Bronchial epithelial cell (primary cell): ENCODE results near the gene KIF1A. TPM values are rescaled to one million over a fixed set of nuclear protein-coding genes. Genes with fewer than 3 reads are reported as not detected.

Experiments used
- DNase-seq: peaks from one replicate; pipeline ENCODE4 v3.0.0-alpha.2; 2010; ENCODE audit warnings: low read depth
- FAIRE-seq: peaks from 2 replicates; lab custom pipeline; 2011; peaks lifted over from hg19 to GRCh38; lab: Jason Lieb, UNC
- H3K27me3 ChIP-seq: 2 replicates; pipeline ENCODE4 v1.5.1; 2011; ENCODE audit warnings: low read length; ENCODE audit not compliant: control insufficient read depth, insufficient read depth
- H3K36me3 ChIP-seq: 2 replicates; pipeline ENCODE4 v1.5.1; 2011; ENCODE audit warnings: low read length; ENCODE audit not compliant: control insufficient read depth, insufficient read depth
- H3K4me3 ChIP-seq: 2 replicates; pipeline ENCODE4 v1.5.1; 2011; ENCODE audit warnings: mild to moderate bottlenecking, low read depth, low read length, control low read depth
- total RNA-seq: library from RNA; depleted of rRNA; stranded (reverse); fragments of >200 nt; gene quantifications from 2 replicates; pipeline ENCODE4 v1.2.1, GENCODE V29; 2014
- TF ChIP-seq, protein P1 (sequence below): IDR thresholded peaks from 2 replicates; pipeline ENCODE4 v1.5.1; 2011; ENCODE audit warnings: mild to moderate bottlenecking, moderate library complexity, low read length, control low read depth, inconsistent platforms; ENCODE audit not compliant: insufficient read depth, severe bottlenecking

Gene KIF1A, protein sequence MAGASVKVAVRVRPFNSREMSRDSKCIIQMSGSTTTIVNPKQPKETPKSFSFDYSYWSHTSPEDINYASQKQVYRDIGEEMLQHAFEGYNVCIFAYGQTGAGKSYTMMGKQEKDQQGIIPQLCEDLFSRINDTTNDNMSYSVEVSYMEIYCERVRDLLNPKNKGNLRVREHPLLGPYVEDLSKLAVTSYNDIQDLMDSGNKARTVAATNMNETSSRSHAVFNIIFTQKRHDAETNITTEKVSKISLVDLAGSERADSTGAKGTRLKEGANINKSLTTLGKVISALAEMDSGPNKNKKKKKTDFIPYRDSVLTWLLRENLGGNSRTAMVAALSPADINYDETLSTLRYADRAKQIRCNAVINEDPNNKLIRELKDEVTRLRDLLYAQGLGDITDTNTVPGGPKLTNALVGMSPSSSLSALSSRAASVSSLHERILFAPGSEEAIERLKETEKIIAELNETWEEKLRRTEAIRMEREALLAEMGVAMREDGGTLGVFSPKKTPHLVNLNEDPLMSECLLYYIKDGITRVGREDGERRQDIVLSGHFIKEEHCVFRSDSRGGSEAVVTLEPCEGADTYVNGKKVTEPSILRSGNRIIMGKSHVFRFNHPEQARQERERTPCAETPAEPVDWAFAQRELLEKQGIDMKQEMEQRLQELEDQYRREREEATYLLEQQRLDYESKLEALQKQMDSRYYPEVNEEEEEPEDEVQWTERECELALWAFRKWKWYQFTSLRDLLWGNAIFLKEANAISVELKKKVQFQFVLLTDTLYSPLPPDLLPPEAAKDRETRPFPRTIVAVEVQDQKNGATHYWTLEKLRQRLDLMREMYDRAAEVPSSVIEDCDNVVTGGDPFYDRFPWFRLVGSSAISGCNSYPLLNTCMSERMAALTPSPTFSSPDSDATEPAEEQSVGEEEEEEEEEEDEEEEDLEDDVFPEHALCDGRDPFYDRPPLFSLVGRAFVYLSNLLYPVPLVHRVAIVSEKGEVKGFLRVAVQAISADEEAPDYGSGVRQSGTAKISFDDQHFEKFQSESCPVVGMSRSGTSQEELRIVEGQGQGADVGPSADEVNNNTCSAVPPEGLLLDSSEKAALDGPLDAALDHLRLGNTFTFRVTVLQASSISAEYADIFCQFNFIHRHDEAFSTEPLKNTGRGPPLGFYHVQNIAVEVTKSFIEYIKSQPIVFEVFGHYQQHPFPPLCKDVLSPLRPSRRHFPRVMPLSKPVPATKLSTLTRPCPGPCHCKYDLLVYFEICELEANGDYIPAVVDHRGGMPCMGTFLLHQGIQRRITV (N-terminal part only)
- not detected in 2 replicates for total RNA-seq

DNA sequence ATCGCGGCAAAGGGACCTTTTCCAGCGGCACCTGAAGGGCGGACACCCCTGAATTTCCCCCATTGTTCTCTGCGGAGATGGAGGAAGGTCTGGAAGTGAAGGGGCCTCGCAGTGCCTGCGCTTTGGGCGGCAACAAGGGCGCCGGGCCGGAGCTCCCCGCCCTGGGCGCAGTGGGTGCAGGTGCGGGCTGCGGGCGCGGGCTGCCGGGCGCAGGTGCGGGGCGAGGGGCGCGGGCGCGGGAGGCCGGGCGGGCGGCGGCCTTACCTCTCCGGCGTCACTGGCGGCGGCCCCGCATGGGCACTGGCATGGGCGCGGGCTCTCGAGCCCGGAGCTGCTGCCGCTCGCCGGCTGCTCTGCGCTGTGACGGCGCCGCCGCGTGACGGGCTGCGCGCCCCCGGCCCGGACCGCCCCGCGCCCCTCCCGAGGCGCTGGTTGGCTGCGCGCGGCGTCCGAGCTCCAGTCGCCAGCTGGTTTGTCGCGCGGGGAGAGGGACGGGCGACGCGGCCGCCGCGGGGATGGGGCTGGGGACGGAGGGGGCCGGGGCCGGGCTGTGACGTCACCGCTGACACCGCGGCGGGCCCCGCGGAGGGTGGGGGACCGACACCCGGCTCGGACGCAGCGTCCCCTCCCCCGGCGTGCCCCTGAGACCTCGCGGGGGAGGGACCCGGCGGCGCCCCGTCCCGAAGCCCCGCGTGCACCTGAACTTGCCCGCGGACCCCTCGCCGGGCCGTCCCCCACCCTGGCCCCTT, at the start of gene KIF1A:
TSS of gene KIF1A (minus strand) at position 362 of the 749 bp plus-strand sequence. CDS start 22,467 bp downstream, outside the sequence.
- no peak within 1 kb of the TSS for H3K4me3 ChIP-seq
- TF ChIP-seq, protein P1, sequence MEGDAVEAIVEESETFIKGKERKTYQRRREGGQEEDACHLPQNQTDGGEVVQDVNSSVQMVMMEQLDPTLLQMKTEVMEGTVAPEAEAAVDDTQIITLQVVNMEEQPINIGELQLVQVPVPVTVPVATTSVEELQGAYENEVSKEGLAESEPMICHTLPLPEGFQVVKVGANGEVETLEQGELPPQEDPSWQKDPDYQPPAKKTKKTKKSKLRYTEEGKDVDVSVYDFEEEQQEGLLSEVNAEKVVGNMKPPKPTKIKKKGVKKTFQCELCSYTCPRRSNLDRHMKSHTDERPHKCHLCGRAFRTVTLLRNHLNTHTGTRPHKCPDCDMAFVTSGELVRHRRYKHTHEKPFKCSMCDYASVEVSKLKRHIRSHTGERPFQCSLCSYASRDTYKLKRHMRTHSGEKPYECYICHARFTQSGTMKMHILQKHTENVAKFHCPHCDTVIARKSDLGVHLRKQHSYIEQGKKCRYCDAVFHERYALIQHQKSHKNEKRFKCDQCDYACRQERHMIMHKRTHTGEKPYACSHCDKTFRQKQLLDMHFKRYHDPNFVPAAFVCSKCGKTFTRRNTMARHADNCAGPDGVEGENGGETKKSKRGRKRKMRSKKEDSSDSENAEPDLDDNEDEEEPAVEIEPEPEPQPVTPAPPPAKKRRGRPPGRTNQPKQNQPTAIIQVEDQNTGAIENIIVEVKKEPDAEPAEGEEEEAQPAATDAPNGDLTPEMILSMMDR: no peak
- no peaks in the 10 kb centered on the region for H3K36me3 ChIP-seq
- peaks cover 23% of the 10 kb centered on the region for H3K27me3 ChIP-seq
- DNase-seq: no peak
- no peak for FAIRE-seq

DNA sequence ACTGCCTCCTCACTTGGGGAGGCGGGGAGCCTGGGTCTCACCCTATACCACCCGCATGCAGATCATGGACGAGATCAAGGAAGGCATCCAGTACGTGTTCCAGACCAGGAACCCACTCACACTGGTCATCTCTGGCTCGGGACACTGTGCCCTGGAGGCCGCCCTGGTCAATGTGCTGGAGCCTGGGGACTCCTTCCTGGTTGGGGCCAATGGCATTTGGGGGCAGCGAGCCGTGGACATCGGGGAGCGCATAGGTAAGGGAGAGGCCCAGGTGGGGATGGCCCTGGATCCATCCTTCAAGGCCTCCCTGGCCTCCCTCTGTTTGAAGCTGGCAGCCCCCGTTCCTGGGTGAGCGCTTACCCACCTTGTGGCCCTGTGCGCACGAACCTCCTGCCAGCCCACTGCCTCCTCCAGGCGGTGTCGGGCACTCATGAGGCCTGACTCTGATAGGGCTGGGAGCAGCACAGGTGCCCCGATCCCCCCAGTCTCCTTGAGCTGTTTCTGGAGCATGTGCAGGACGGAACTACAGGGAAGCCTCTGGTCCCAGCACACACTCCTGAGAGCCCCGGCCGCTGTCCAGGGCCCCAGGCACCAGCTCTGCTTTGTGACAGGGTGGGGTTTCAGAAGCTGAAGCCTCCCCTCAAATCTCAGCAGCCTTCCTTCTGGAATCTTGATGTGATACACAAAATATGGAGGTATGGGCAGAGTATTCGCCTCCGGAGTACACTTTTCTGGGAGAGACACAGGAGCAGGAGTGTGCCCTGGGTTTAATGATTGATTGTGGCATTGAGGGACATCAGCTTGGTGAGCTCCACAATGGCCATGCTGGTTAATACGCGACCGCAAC, 49.3 kb upstream of the KIF1A start:
- TF ChIP-seq, protein P1: no peak

DNA sequence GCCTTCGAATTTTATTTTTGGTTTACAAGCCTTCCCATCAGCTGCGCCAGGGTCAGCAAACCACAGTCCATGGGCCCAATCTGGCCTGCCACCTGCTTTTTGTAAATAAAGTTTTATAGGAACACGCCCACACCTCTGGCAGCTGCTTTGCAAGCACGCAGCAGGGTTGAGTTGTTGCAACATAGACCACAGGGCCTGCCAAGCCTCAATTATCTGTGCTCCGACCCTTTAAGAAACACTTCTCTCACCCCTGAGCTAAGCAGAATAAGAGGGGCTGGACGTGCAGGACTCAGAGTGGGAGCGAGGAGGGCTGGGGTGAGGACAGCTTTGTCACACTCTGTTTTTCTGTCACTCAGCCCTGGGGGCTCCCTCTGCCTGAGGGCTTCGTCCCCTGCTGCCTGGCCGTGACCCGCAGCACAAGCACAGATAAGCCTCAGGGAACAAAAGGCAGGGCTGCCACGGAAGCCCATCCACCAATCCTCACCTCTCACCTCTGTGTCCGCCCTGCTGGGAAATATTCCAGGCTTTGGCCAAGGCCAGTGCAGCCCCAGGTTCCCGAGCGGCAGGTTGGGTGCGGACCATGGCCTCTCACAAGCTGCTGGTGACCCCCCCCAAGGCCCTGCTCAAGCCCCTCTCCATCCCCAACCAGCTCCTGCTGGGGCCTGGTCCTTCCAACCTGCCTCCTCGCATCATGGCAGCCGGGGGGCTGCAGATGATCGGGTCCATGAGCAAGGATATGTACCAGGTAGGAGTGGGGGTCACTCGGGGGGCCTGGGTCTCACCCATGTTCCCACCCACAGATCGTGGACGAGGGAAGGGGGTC, 48.5 kb upstream of the KIF1A start, which contains the start of gene AGXT:
TSS of gene AGXT (plus strand) at position 539 of the 823 bp plus-strand sequence. CDS start at position 581, 42 bp downstream.
- Histone ChIP-seq H3K36me3 (no peaks in the 10 kb centered on the region), H3K27me3 (no peaks in the 10 kb centered on the region), H3K4me3 (no peak within 1 kb of the TSS)
- TF ChIP-seq, protein P1: no peak
- FAIRE-seq (no peak), DNase-seq (no peak)

More for the DNA sequence above, 49.3 kb upstream of the KIF1A start:
- Histone ChIP-seq H3K27me3 (no peaks in the 10 kb centered on the region), H3K36me3 (no peaks in the 10 kb centered on the region), H3K4me3 (no peak overlapping the region)
- no peak for DNase-seq
- no peak for FAIRE-seq

DNA sequence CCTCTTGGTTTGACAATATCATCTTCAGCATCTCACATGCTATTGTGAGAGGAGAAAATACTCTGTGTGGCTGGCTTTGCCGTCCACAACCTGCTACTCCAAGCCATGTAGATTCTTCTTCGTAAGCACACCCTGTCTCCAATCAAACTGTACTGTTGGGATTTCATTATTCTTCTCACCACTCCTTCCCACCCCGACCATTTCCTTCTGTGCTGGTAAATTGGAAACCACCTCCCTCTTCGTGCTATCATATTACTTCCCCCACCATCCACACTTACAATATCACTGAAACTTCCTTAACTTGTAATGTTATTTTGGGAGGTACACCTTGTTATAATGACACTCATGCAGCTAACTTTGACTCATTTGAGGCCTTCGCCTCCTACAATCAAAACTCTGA, 45.4 kb upstream of the KIF1A start:
- FAIRE-seq (no peak), DNase-seq (no peak)
- no peaks in the 10 kb centered on the region for H3K27me3 ChIP-seq
- H3K36me3 ChIP-seq: no peaks in the 10 kb centered on the region
- TF ChIP-seq, protein P1: no peak
- H3K4me3 ChIP-seq: no peak overlapping the region
